Neural crest cell (in vitro differentiated cells): ENCODE measurements around the gene NOTCH3. TPM values are rescaled to one million over a fixed set of nuclear protein-coding genes. Genes with fewer than 3 reads are reported as not detected.

Experiments used
- DNase-seq: peaks from one replicate; pipeline ENCODE4 v3.0.0; 2021; ENCODE audit warnings: low read depth, mixed read lengths, low spot score
- H3K27ac Mint-ChIP-seq: one replicate; pipeline ENCODE4 v1.8.0; 2021; ENCODE audit warnings: mild to moderate bottlenecking, mixed read lengths; ENCODE audit not compliant: unreplicated experiment
- H3K27me3 Mint-ChIP-seq: 2 replicates; pipeline ENCODE4 v1.8.0; 2021; ENCODE audit warnings: low read depth, mild to moderate bottlenecking, mixed read lengths
- H3K36me3 Mint-ChIP-seq: 2 replicates; pipeline ENCODE4 v1.8.0; 2021; ENCODE audit warnings: low read depth, mild to moderate bottlenecking, mixed read lengths
- H3K4me1 Mint-ChIP-seq: 2 replicates; pipeline ENCODE4 v1.8.0; 2021; ENCODE audit warnings: mixed read lengths
- H3K4me3 Mint-ChIP-seq: one replicate; pipeline ENCODE4 v1.8.0; 2021; ENCODE audit warnings: mild to moderate bottlenecking, mixed read lengths
- H3K9me3 Mint-ChIP-seq: 2 replicates; pipeline ENCODE4 v1.8.0; 2021; ENCODE audit warnings: mixed read lengths
- total RNA-seq: library from RNA; stranded (reverse); gene quantifications from 2 replicates; pipeline ENCODE4 v1.2.1, GENCODE V29; 2021
- TF ChIP-seq, protein P1 (sequence below): fragments of 200-600 bp; sonication (generic); conservative IDR thresholded peaks from 2 replicates; pipeline ENCODE4 v1.5.0; 2021; ENCODE audit warnings: antibody characterized with exemption, mild to moderate bottlenecking

NOTCH3 gene
- total RNA-seq, 1 donor from 2014 or later: 127 TPM

DNA sequence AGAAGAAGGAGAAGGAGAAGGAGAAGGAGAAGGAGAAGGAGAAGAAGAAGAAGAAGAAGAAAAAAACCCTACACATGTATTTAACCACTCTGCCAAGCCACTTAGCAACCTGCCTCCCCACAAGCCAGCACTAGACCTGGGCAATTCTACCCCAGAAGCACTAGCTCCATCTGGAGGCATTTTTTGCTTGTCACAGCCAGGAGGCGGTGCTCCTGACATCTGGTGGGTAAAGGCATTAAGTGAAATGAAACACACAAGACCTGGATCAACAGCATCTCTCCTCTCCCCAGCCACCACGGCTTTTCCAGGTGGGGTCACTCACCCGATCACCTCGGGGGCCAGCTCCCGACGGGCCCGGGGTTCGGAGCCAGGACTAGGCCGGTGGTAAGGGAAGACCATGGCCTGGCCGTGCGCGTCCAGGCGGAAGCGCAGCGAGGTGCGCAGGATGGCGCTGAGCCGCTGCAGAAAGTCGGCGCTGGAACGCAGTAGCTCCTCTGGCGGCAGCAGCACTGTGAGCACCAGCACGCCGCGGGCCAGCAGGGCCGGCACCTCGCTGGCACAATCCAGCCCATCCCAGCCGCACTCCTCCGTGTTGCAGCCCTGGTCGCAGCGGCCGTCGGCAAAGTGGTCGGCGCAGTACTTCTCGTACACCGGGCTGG is 26.9 kb downstream of the NOTCH3 start:
- Mint-ChIP-seq H3K4me3 (no peak overlapping the region), H3K36me3 (peaks cover 20% of the 10 kb centered on the region), H3K27ac (no peak overlapping the region), H3K4me1 (peaks cover 9% of the 10 kb centered on the region), H3K9me3 (no peaks in the 10 kb centered on the region), H3K27me3 (no peaks in the 10 kb centered on the region)
- TF ChIP-seq, protein P1, sequence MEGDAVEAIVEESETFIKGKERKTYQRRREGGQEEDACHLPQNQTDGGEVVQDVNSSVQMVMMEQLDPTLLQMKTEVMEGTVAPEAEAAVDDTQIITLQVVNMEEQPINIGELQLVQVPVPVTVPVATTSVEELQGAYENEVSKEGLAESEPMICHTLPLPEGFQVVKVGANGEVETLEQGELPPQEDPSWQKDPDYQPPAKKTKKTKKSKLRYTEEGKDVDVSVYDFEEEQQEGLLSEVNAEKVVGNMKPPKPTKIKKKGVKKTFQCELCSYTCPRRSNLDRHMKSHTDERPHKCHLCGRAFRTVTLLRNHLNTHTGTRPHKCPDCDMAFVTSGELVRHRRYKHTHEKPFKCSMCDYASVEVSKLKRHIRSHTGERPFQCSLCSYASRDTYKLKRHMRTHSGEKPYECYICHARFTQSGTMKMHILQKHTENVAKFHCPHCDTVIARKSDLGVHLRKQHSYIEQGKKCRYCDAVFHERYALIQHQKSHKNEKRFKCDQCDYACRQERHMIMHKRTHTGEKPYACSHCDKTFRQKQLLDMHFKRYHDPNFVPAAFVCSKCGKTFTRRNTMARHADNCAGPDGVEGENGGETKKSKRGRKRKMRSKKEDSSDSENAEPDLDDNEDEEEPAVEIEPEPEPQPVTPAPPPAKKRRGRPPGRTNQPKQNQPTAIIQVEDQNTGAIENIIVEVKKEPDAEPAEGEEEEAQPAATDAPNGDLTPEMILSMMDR: no peak
- DNase-seq: no peak

DNA sequence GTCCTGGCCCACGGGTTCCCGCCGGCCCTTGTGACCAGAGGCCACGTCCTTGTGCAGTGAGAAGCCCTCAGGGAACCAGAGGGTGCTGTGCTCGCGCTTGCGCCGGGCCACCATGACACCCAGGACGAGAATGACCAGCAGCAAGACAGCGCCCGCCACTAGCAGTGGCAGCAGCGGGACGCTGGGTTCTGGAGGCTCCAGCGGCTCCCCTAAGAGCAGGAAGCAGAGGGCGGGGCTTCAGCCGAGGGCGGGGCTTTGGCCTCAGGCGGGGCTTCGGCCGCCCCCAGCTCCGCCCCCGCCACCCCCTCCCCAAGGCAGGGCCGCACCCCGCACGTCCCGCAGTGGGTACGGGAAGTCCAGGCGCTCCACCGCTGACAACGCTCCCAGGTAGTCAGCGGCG is 30.4 kb downstream of the NOTCH3 start:
- no peaks in the 10 kb centered on the region for H3K27me3 Mint-ChIP-seq
- H3K36me3 Mint-ChIP-seq: peaks cover 35% of the 10 kb centered on the region
- H3K4me3 Mint-ChIP-seq: no peak overlapping the region
- no peaks in the 10 kb centered on the region for H3K9me3 Mint-ChIP-seq
- TF ChIP-seq, protein P1: no peak
- no peak for DNase-seq
- H3K4me1 Mint-ChIP-seq: peaks cover under 1% of the 10 kb centered on the region
- H3K27ac Mint-ChIP-seq: no peak overlapping the region

DNA sequence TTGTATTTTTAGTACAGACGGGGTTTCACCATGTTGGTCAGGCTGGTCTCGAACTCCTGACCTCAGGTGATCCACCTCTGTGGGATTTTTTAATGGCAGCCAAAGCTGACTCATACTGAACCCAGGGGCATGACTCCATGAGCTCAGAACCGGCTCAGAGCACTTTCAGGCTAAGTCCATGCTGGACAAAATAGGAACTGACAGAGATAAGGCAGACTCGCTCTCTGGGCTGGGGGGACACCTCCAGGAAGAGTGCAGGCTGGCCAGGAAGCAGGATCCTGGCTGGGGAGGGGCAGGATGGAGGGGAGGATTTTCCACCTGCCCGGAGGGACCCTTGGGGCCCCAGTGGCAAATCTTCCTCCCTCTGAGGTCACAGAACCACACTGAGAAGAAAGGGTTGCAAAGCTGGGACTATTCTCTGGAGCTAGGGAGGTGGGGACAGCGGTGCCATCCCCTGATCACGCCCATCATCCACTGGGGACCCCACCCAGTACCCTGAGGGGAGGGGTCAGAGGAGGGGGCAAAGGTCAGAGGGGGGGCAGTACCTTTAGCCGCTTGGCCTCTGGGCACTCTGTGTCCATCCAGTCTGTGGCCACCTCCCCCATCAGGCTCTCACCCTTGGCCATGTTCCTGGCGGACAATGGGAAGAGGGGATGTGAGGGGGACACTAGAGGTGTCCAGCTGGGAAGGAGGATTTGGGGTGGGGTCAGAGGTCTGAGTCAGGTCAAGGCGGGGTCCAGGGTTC is 31.1 kb downstream of the NOTCH3 start:
- no peak overlapping the region for H3K27ac Mint-ChIP-seq
- H3K27me3 Mint-ChIP-seq: no peaks in the 10 kb centered on the region
- H3K4me1 Mint-ChIP-seq: no peaks in the 10 kb centered on the region
- DNase-seq: no peak
- TF ChIP-seq, protein P1: no peak
- no peak overlapping the region for H3K4me3 Mint-ChIP-seq
- no peaks in the 10 kb centered on the region for H3K9me3 Mint-ChIP-seq
- peaks cover 39% of the 10 kb centered on the region for H3K36me3 Mint-ChIP-seq

DNA sequence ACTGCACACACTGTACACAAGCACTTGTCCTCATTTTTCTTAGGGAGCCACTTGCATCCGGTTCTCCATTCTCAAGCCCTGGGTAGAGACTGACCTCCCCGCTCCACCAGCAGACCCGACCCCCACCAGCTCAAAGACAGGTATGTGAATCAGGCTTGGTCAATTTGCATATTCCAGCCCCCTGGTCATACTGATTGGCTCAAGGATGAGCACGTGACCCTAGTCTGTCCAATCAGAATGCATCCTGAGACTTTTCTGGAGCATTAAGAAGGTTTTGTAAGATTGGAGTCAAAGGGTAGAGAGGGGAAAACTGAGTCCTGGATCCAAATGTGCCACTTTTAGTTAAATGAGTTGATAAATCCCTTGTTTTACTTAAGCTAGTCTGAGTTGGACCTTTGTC is 34.1 kb downstream of the NOTCH3 start:
- H3K9me3 Mint-ChIP-seq: no peaks in the 10 kb centered on the region
- H3K36me3 Mint-ChIP-seq: peaks cover 46% of the 10 kb centered on the region
- no peaks in the 10 kb centered on the region for H3K27me3 Mint-ChIP-seq
- no peak overlapping the region for H3K4me3 Mint-ChIP-seq
- H3K27ac Mint-ChIP-seq: peak overlapping the region; percentile 75
- DNase-seq: no peak
- H3K4me1 Mint-ChIP-seq: no peaks in the 10 kb centered on the region
- TF ChIP-seq, protein P1: no peak

DNA sequence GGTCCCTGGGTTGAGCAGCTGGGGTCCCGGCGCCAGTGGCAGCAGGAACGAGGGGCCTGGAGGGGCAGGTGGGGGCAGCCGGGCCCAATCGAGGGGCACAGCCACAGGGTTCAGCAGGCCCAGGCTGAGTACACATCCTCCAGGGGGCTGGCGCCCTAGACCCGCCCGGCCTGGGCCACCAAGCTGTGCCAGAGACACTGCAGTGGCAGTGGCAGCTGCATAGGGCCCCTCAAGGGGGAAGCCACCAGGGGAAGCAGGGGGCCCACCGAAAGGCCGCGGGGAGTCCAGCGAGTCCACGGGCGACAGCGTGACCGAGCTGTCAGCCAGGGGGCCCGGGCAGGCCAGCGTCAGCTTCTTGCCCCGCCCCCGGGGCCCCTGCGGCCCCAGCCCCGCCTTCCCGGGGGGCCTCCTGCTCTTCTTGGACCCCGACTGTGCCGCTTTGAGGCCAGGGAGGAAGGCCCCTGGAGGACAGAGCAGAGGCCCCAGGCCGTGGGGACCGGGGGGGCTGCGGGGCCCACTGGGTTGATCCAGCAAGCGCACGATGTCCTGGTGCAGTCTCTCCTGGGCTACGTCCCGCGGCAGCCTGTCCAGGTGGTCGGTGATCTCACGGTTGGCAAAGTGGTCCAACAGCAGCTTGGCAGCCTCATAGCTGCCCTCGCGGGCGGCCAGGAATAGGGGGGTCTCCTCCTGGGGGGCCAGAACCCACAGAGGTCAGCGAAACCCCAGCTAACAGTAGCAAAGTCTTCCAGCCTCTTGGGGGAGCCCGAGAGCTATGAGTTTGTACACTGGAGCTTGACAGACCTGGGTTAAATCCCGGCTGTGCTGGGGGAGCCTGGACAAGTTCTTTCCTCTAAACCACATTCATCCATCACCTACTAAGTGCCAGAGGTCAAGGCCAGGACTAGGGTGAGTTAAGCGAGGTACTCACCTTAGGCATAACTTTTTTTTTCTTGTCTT is 39.5 kb downstream of the NOTCH3 start:
- Mint-ChIP-seq H3K4me1 (no peaks in the 10 kb centered on the region), H3K4me3 (no peak overlapping the region), H3K27me3 (no peaks in the 10 kb centered on the region), H3K9me3 (no peaks in the 10 kb centered on the region), H3K27ac (no peak overlapping the region), H3K36me3 (peaks cover 41% of the 10 kb centered on the region)
- DNase-seq: peak; percentile 32
- TF ChIP-seq, protein P1: peak; percentile 52
